Karpas-422 (cell line): ENCODE measurements around the gene MS4A13. TPM values are rescaled to one million over a fixed set of nuclear protein-coding genes. Genes with fewer than 3 reads are reported as not detected.
"Not testable (repeated sequence)": the region's sequence is repeated elsewhere in the genome, so short reads cannot be mapped to it uniquely, and the experiment has no call there.

ENCODE experiments used
- DNase-seq: peaks from one replicate; pipeline ENCODE4 v3.0.0-alpha.2; 2015
- H2AFZ ChIP-seq: fragments of 200-600 bp; sonication (generic); 2 replicates; pipeline ENCODE4 v1.6.1; 2014; ENCODE audit warnings: antibody characterized with exemption, low read length, mixed read lengths
- H3K27ac ChIP-seq: fragments of 200-600 bp; sonication (generic); 2 replicates; pipeline ENCODE4 v1.5.1; 2014; ENCODE audit warnings: mild to moderate bottlenecking, low read length, moderate library complexity
- H3K27me3 ChIP-seq: fragments of 200-600 bp; sonication (generic); 2 replicates; pipeline ENCODE4 v1.6.1; 2014; ENCODE audit warnings: low read length, mixed read lengths
- H3K36me3 ChIP-seq: fragments of 200-600 bp; sonication (generic); 2 replicates; pipeline ENCODE4 v1.6.1; 2014; ENCODE audit warnings: low read length, mixed read lengths; ENCODE audit not compliant: insufficient read depth
- H3K4me1 ChIP-seq: fragments of 200-600 bp; sonication (generic); 2 replicates; pipeline ENCODE4 v1.6.1; 2014; ENCODE audit warnings: mild to moderate bottlenecking, low read length, mixed read lengths
- H3K4me2 ChIP-seq: fragments of 200-600 bp; sonication (generic); 2 replicates; pipeline ENCODE4 v1.6.1; 2014; ENCODE audit warnings: low read length, low read depth, mild to moderate bottlenecking; ENCODE audit not compliant: poor library complexity, severe bottlenecking
- H3K4me3 ChIP-seq: fragments of 200-600 bp; sonication (generic); 2 replicates; pipeline ENCODE4 v1.5.1; 2014; ENCODE audit warnings: mild to moderate bottlenecking, antibody characterized with exemption, low read length, mixed read lengths
- H3K79me2 ChIP-seq: fragments of 200-600 bp; sonication (generic); 2 replicates; pipeline ENCODE4 v1.6.1; 2014; ENCODE audit warnings: mild to moderate bottlenecking, low read length, mixed read lengths
- H3K9ac ChIP-seq: fragments of 200-600 bp; sonication (generic); 2 replicates; pipeline ENCODE4 v1.6.0; 2014; ENCODE audit warnings: low read length
- H3K9me2 ChIP-seq: fragments of 200-600 bp; sonication (generic), shearing (Covaris generic); replicated peaks from 2 replicates; pipeline ENCODE4 v1.6.0; 2014; ENCODE audit warnings: mild to moderate bottlenecking, low read length, moderate library complexity; ENCODE audit not compliant: insufficient read depth
- H3K9me3 ChIP-seq: fragments of 300-700, 200-600 bp; sonication (generic); 2 replicates; pipeline ENCODE4 v1.6.1; 2014; ENCODE audit warnings: low read length, mixed read lengths
- H4K20me1 ChIP-seq: fragments of 200-600 bp; sonication (generic); 2 replicates; pipeline ENCODE4 v1.6.1; 2014; ENCODE audit warnings: mild to moderate bottlenecking, antibody characterized with exemption, low read length, low read depth; ENCODE audit not compliant: insufficient read depth
- total RNA-seq: library from RNA; depleted of rRNA; stranded (reverse); fragments of >200 nt; shearing (Covaris generic); gene quantifications from 2 replicates; pipeline ENCODE4 v1.2.3, GENCODE V29; 2014; ENCODE audit warnings: low replicate concordance

The MS4A13 gene
- total RNA-seq, 1 experiment from 2014 or later = not detected

DNA sequence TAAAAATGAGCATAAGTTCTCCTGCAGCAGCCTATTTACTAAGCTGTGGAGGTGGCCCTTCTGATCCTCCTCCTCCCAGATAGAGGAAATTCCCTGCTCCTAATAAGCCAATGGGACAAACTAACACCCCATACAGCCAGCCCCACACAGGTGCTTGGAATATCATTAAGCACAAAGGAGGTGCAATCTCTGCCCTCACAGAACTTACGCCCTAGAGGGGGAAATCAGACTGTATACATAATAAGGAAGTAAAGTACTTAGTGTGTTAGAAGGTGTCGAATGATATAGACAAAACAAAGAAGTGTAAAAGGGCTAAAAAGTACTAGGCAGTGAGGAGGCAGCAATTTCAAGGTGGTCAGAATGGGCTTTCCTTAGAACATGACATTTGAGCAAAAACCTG lies 16.8 kb upstream of the MS4A13 start:
- peak overlapping the region; percentile 51 for H3K4me2 ChIP-seq
- H2AFZ ChIP-seq = no peak overlapping the region
- no peaks in the 10 kb centered on the region for H4K20me1 ChIP-seq
- H3K36me3 ChIP-seq = no peaks in the 10 kb centered on the region
- peaks cover 88% of the 10 kb centered on the region for H3K4me1 ChIP-seq
- no peaks in the 10 kb centered on the region for H3K79me2 ChIP-seq
- no peaks in the 10 kb centered on the region for H3K9me3 ChIP-seq
- H3K9ac ChIP-seq = peak overlapping the region; percentile 62
- peak overlapping the region; percentile 33 for H3K4me3 ChIP-seq
- peak overlapping the region; percentile 96 for H3K27ac ChIP-seq
- no peaks in the 10 kb centered on the region for H3K9me2 ChIP-seq
- peak; percentile 68 for DNase-seq
- H3K27me3 ChIP-seq = no peaks in the 10 kb centered on the region

DNA sequence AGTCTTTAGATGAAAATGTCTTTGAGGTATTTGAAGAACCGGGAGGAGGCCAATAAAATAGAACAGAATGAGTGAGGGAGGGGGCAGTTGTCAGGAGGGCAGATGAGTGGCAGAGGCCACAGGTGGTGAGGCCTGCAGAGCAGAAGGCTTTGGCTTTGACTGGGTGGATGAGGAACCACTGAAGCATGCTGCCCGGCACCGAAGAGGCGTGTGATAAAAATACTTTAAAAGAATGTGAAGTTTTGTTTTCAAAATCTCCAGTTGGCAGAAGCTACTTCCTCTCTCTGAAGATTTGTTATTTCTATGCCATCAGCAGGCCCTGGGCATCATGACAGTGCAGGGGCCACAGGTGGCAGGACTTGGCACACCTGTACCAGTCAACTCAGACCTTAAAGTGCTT lies 16.3 kb upstream of the MS4A13 start:
- peak overlapping the region; percentile 33; the same call in 1 of the 2 replicates for H3K4me3 ChIP-seq
- peak overlapping the region; percentile 51 for H3K4me2 ChIP-seq
- no peaks in the 10 kb centered on the region for H3K9me2 ChIP-seq
- H3K27me3 ChIP-seq = no peaks in the 10 kb centered on the region
- no peaks in the 10 kb centered on the region for H4K20me1 ChIP-seq
- peak overlapping the region; percentile 96 for H3K27ac ChIP-seq
- H3K9me3 ChIP-seq = no peaks in the 10 kb centered on the region
- 0 out of 2 replicates have a peak overlapping the region, but pooled peaks have one; percentile 13 for H2AFZ ChIP-seq
- peaks cover 84% of the 10 kb centered on the region for H3K4me1 ChIP-seq
- peak overlapping the region; percentile 62 for H3K9ac ChIP-seq
- no peaks in the 10 kb centered on the region for H3K36me3 ChIP-seq
- H3K79me2 ChIP-seq = no peaks in the 10 kb centered on the region
- peak; percentile 88 for DNase-seq

DNA sequence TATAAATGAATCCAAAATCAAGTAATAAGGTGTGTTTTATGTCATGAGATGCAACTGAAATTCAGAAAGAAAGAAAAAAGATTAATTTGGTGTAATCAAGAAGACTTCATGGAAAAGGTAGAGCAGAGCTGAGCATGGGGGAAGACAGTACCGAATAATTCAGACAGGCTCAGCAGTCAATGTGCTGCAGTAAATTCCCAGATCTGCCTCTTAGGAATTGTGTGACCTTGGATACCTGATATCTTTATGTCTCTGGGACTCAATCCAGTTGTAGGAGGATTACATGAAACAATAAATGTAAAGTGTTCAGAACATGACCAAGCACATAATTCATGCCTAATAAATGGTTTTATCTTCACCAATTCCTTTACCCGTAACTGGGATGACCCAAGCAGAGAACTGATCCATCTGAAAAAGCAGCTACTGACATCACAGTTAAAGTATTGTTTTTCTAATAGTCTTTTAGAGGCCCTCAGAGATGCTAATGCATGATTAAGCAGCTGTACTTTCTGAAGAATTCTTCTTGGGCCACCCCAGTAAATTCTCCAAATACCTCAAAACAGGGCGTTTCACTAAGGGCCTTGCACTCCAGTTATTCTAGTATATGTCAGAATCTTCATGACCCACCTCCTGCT lies 14.8 kb upstream of the MS4A13 start:
- Histone ChIP-seq H3K4me2 (no peak overlapping the region), H3K9ac (no peak overlapping the region), H3K9me3 (no peaks in the 10 kb centered on the region), H4K20me1 (no peaks in the 10 kb centered on the region), H3K27ac (peak overlapping the region; percentile 96), H3K36me3 (no peaks in the 10 kb centered on the region), H3K4me1 (peaks cover 72% of the 10 kb centered on the region), H3K9me2 (no peaks in the 10 kb centered on the region), H3K79me2 (no peaks in the 10 kb centered on the region), H3K27me3 (no peaks in the 10 kb centered on the region), H3K4me3 (no peak overlapping the region), H2AFZ (0 out of 2 replicates have a peak overlapping the region, but pooled peaks have one; percentile 41)
- peak; percentile 39 for DNase-seq

DNA sequence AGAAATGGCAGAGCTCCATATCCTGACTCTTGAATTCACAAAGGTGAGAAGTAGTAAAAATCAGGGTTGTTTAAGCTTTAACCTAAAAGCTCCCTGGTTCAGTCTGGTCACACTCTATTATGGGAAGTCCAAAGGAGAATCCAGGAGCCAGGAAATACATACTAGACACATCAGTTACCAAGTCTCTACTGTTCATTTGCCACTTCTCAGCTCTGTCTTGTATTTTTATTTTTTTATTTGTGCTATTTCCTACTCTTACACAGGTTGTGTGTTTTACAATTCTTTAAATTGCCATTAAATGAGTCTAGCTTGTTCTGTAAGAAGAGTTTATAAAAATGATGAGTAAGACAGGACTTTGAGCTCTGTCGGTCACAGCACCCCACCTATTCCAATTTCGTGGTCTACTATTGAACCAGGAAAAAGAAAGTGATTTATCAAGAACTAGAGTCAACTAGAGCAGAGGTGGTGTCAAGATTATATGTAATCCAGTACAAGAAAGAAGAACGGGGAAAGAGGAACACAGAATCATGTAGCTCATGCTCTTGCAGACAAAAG lies 12.9 kb upstream of the MS4A13 start:
- H3K9me2 ChIP-seq = no peaks in the 10 kb centered on the region
- no peak overlapping the region for H2AFZ ChIP-seq
- H3K9me3 ChIP-seq = no peaks in the 10 kb centered on the region
- peak overlapping the region; percentile 37 for H3K27ac ChIP-seq
- DNase-seq = peak; percentile 26
- peak overlapping the region; percentile 38 for H3K4me2 ChIP-seq
- no peaks in the 10 kb centered on the region for H4K20me1 ChIP-seq
- no peaks in the 10 kb centered on the region for H3K79me2 ChIP-seq
- H3K36me3 ChIP-seq = no peaks in the 10 kb centered on the region
- no peak overlapping the region for H3K4me3 ChIP-seq
- no peaks in the 10 kb centered on the region for H3K27me3 ChIP-seq
- H3K9ac ChIP-seq = no peak overlapping the region; the same call in 1 of the 2 replicates
- peaks cover 54% of the 10 kb centered on the region for H3K4me1 ChIP-seq

DNA sequence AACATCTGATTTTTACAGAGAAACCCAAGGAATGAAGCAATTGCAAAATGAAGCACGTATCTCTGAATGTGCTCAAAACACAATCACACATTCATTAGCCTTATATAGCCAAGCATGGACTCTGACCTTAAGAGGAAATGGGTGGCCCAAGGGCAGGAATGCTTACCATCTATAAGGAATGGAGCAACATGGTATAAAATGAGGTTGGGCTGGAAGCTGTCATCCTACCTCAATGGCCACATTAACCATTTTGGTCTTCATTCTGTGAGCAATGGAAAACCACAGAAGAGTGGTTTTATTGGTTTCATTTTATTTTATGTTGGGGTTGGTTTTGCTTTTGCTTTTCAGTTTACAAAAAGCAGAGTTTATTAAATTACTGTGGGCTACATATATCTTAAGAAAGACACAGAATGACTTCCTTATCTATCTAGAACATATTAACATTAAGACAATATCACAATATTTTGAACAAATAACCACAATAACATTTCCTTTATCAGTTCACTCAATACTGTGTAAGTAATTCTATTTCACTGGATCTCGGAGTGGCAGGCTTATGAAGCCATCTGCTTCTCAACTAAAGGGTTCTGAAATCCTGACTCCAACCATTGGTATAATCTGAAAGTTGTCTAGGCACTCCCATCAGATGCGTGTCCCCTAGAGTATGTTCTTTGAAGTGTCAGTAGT lies 10.8 kb upstream of the MS4A13 start:
- Histone ChIP-seq H3K9me3 (no peaks in the 10 kb centered on the region), H3K4me3 (no peak overlapping the region), H3K27ac (no peak overlapping the region), H3K9me2 (no peaks in the 10 kb centered on the region), H3K4me1 (peaks cover 33% of the 10 kb centered on the region), H3K79me2 (no peaks in the 10 kb centered on the region), H3K9ac (no peak overlapping the region), H3K4me2 (no peak overlapping the region), H4K20me1 (no peaks in the 10 kb centered on the region), H3K36me3 (no peaks in the 10 kb centered on the region), H3K27me3 (no peaks in the 10 kb centered on the region), H2AFZ (no peak overlapping the region)
- DNase-seq = peak; percentile 35

DNA sequence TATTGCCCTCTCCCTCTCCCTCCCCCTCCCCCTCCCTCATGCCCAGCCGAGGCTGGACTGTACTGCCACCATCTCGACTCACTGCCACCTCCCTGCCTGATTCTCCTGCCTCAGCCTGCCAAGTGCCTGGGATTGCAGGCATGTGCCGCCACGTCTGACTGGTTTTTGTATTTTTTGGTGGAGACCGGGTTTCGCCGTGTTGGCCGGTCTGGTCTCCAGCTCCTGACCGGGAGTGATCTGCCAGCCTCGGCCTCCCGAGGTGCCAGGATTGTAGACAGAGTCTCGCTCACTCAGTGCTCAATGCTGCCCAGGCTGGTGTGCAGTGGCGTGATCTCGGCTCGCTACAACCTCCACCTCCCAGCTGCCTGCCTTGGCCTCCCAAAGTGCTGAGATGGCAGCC lies 5.6 kb upstream of the MS4A13 start:
- H2AFZ ChIP-seq, H3K9me3 ChIP-seq, H3K4me2 ChIP-seq, H3K9me2 ChIP-seq, DNase-seq, H4K20me1 ChIP-seq, H3K36me3 ChIP-seq, H3K27ac ChIP-seq, H3K4me3 ChIP-seq, H3K27me3 ChIP-seq, H3K79me2 ChIP-seq, H3K9ac ChIP-seq: not testable (repeated sequence)
- peaks cover 35% of the 10 kb centered on the region for H3K4me1 ChIP-seq

DNA sequence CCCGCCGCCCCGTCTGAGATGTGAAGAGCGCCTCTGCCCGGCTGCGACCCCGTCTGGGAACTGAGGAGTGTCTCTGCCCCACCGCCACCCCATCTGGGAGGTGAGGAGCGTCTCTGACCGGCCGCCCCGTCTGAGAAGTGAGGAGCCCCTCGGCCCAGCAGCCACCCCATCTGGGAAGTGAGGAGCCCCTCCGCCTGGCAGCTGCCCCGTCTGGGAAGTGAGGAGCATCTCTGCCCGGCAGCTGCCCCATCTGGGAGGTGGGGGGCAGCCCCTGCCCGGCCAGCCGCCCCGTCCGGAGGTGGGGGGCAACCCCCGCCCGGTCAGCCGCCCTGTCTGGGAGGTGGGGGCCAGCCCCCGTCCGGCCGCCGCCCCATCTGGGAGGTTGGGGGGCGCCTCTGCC lies 5.0 kb upstream of the MS4A13 start:
- not testable (repeated sequence) for H3K9me2 ChIP-seq

DNA sequence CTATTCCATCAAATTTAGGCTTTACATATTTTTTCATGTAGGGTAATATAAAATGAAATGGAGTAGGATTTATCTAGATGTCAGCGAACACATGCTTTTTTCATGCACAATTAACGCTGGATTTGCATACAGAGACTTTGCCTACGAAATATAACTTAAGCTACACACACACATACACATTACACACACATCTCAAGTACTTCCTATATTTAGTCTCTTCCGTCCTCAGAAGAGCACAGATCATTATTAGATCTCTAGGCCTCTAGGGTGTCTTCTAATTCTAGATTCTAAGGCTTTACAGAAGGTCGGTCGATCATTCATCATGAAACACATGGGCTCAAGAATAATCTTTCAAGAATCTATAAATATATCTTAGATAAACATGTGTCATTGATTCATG lies 3.8 kb upstream of the MS4A13 start:
- peak; percentile 91 for DNase-seq

More for the DNA sequence above, 5.0 kb upstream of the MS4A13 start:
- H3K9ac ChIP-seq, H3K4me3 ChIP-seq, H3K79me2 ChIP-seq, H2AFZ ChIP-seq, H3K27me3 ChIP-seq, H3K36me3 ChIP-seq, H3K4me2 ChIP-seq, DNase-seq, H4K20me1 ChIP-seq, H3K27ac ChIP-seq, H3K9me3 ChIP-seq: not testable (repeated sequence)
- H3K4me1 ChIP-seq = peaks cover 35% of the 10 kb centered on the region

More for the DNA sequence above, 3.8 kb upstream of the MS4A13 start:
- H3K9ac ChIP-seq = peak overlapping the region; percentile 68; the same call in 1 of the 2 replicates
- H3K4me2 ChIP-seq = peak overlapping the region; percentile 72
- no peaks in the 10 kb centered on the region for H3K27me3 ChIP-seq
- H3K9me3 ChIP-seq = no peaks in the 10 kb centered on the region
- H4K20me1 ChIP-seq = no peaks in the 10 kb centered on the region
- H3K79me2 ChIP-seq = no peaks in the 10 kb centered on the region
- H3K4me1 ChIP-seq = peaks cover 35% of the 10 kb centered on the region
- no peaks in the 10 kb centered on the region for H3K36me3 ChIP-seq
- H3K9me2 ChIP-seq = no peaks in the 10 kb centered on the region
- peak overlapping the region; percentile 89 for H3K27ac ChIP-seq
- H2AFZ ChIP-seq = no peak overlapping the region
- H3K4me3 ChIP-seq = peak overlapping the region; percentile 56; the same call in 1 of the 2 replicates
